ENCODE results near the gene TNPO3.
"Not testable (repeated sequence)": the region's sequence is repeated elsewhere in the genome, so short reads cannot be mapped to it uniquely, and the experiment has no call there.

The TNPO3 gene

DNA sequence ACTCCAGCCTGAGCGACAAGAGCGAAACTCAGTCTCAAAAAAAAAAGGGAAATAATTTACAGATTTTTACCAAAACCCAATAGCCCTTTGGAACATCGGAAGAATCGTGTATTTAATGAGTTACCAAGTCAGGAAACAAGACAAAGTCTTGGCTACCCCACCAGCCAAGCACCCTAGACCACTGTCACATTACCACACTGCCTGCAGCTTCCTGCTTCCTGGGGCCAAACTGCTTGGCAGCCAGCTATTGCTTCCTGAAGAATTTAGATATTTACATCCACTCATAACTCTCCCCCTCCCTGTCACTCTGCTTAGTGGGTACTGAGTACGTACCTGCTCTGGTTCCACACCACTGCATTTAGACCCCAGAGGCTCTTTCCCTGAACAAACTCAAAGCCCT, 14.1 kb upstream of the TNPO3 start:
- DNase-seq = no peak

DNA sequence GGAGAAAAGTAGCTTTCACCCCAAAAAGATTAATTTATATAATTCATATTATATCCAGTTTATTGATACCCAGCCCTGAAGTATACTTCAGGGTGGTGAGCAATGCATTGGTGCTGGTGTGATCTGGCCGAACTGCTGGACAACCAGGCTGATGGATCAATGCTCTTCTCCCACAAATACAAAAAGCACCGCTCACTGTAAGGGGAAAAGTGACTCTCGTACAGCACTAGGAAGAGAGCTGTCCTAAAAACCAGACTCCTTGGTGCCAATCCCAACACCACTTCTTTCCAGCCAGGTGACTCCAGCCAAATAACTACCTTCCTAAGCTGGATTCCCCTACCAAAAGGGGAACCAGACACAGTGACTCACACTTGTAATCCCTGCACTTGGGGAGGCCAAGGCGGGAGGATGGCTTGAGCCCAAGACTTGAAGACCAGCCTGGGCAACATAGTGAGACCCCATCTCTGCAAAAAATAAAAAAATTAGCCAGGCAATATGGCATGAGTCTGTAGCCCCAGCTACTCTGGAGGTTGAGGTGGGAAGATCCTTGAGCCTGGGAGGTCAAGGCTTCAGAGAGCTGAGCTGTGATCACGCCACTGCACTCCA, 13.1 kb upstream of the TNPO3 start:
- no peak for DNase-seq

DNA sequence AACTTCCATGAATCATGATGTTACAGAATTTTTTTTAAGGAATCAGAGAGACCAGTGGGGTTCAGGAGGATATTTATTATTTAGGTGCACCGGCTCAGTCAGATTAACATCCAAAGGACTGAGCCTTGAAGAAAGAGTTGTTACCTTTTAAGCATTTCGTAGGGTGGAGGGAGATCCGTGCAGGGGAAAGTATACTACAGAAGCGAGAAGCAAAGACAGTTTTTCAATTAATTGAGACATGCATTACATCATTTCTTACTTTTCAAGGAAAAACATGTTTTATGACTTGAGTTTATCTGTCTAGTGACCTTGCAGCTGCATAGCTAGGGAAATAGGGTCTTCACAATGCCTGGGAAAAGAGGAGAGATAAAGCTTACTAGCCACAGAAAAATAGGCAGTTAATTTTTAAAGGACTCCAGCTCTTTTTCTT, 12.2 kb upstream of the TNPO3 start:
- not testable (repeated sequence) for DNase-seq

DNA sequence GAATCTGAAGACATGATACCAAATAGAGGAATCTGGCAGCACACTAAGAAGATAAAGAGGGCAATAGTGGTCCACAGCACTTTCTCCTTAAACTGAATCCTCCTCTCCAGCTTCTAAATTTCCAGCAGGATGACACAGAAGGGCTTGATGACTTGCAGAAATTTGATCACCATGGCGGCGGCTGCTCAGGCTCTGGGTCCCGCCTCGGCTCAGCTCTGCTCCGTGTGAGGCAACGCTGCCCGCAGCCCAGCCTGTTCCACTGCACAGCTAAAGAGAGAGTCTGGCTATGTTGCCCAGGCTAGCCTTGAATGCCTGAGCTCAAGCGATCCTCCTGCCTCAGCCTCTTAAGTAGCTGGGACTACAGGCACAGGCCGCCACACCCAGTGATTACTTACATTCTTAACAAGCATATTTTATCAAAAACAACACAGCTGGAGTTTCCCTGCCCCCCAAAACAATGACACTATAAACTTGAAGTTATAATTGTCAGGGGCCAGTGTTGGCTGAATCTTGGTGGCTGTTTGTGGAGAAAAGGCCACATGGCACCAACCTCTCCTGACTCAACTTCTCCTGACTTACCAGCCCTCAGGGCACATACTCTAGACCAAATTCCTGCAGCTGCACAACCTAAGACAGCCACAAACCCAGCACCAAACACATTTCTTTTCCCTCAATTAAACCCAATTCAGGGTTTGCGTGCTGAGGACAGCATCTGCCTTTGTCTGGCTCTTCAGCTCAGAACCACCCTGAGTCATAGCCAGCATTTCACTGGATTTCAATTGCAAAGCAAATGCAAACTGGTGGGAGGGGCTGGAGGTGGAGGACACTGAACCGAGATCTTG, 11.6 kb upstream of the TNPO3 start:
- DNase-seq = peak; percentile 37 to 74

DNA sequence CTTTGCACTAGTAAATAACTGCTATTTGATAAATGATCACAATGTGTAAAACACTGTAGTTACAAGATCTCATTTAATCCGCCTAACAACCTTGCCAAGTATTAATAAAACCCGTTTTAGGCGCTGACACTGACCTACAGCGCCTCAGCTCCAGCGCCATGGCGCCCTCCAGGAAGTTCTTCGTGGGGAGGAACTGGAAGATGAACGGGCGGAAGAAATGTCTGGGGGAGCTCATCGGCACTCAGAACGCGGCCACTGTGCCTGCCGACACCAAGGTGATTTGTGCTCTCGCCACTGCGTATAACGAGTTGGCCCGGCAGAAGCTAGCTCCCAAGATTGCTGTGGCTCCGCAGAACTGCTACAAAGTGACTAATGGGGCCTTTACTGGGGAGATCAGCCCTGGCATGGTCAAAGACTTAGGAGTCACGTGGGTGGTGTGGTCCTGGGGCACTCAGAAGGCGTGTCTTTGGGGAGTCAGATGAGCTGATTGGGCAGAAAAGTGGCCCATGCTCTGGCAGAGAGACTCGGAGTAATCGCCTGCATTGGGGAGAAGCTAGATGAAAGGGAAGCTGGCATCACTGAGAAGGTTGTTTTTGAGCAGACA, 1.1 kb upstream of the TNPO3 start:
- DNase-seq = no peak

DNA sequence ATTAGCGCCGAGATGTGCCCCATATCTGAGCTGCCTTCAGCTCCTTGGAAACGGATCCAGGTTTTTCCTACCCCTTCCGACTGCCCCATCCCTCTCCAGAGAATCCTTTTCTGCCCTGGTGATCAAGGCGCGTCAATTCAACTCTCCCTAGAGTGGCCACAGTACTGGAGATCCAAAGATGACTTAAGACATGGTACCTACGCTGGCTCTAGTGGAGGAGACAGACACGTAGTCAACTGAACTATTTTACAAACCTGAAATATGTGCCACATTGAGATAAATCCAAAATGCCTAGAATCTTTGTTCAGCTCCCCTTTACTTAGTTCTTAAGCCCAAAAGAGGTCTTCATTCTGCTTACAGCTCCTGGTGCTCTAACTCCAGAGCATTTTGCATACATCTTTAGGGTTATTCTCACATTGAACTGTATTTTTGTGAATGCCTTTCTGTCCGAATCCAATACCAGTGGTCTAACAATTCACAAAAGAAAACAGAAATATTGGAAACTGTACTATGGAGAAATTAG, 444 bp upstream of the TNPO3 start:
- DNase-seq = peak in 1 of 2 donors; percentile 11

DNA sequence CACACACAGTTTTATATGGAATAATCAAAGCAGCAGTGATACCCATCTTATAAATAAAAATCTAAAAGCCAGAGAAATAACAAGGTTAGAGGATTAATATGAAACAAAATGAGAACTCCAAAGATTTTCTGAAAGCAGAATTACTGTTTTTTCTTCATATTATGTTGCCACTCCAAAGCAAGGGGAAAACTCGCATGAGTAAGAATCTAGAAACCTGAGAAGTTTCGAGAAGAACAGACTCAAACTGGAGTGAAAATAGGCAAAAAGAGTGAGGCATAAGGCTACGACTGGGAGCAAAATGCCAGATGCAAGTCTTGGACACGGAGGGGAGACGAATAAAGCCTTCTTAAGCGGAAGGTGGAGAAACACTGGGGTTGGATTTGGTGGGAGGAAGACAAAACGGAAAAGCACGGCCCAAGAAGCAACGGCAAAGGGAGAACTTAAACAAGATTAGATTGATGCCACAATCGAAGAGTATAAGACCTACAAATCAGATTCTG, 923 bp downstream of the TNPO3 start:
- no peak for DNase-seq

DNA sequence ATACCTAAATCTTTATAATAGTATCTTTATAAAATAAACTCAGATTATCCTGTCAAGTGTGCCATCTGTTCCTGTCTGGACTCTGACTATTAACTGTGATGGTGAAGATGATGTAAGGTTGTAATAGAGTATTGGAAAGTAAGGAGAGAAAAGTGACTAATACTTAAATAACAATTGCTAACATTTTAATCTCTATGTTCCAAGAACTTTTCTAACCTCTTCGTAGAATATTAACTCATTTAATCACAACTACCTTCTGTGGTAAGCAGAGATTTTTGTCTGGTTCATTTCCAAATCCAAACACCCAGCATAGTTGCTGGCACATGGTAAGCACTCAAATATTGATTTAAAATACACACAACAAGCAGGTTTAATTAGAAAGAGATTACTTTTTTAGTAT, 2.5 kb downstream of the TNPO3 start:
- no peak for DNase-seq

DNA sequence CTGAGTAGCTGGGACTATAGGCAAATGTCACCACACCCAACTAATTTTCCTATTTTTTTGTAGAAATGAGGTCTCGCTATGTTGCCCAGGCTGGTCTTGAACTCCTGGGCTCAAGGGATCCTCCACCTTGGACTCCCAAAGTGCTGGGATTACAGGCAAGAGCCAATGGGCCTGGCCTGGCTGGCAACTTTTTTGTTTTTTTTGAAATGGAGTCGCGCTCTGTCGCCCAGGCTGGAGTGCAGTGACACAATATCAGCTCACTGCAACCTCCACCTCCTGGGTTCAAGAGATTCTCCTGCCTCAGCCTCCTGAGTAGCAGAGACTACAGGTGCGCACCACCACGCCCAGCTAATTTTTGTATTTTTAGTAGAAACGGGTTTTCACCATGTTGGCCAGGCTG, 3.5 kb downstream of the TNPO3 start:
- DNase-seq = not testable (repeated sequence)

DNA sequence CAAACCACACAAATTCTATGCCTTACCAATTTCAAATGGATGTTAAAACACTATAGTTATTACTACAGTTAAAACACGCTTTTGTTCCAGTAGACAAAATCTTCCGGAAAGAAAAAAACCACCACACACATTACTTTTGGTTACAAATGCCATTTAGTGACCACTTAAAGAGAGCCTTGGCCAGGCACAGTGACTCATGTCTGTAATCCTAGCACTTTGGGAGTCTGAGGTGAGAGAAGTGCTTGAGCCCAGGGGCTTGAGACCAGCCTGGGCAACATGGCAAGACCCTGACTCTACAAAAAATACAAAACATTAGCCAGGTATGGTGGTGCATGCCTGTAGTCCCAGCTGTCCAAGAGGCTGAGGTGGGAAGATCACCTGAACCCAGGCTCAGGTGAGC, 7.2 kb downstream of the TNPO3 start:
- DNase-seq = no peak

DNA sequence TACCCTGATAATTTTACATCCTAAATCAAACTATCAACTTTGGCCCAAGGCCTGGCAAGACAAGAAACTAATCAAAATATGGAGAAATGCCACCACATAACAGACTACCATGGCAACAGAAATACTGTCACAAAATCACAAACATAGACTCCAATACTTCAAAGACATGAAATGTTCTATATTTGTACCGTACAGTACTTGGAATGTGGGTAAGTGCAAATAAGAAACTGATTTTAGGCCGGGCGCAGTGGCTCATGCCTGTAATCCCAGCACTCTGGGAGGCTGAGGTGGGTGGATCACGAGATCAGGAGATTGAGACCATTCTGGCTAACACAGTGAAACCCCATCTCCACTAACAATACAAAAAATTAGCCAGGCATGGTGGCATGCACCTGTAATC, 9.2 kb downstream of the TNPO3 start:
- no peak for DNase-seq

DNA sequence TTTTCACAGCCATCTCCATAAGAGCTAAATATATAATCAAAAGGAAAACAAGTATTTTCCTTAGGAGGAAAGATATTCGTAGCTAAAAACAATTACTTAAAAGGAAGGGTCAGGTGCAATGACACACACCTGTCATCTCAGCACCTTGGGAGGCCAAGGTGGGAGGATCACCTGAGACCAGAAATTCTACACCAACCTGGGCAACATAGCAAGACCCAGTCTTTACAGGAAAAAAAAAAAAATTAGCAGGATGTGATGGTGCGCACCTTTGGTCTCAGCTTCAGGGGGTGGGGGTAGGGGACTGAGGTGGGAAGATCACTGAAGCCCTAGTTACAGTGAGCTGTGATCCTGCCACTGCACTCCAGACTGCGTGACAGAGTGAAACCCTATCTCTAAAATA, 11.9 kb downstream of the TNPO3 start:
- DNase-seq = no peak

DNA sequence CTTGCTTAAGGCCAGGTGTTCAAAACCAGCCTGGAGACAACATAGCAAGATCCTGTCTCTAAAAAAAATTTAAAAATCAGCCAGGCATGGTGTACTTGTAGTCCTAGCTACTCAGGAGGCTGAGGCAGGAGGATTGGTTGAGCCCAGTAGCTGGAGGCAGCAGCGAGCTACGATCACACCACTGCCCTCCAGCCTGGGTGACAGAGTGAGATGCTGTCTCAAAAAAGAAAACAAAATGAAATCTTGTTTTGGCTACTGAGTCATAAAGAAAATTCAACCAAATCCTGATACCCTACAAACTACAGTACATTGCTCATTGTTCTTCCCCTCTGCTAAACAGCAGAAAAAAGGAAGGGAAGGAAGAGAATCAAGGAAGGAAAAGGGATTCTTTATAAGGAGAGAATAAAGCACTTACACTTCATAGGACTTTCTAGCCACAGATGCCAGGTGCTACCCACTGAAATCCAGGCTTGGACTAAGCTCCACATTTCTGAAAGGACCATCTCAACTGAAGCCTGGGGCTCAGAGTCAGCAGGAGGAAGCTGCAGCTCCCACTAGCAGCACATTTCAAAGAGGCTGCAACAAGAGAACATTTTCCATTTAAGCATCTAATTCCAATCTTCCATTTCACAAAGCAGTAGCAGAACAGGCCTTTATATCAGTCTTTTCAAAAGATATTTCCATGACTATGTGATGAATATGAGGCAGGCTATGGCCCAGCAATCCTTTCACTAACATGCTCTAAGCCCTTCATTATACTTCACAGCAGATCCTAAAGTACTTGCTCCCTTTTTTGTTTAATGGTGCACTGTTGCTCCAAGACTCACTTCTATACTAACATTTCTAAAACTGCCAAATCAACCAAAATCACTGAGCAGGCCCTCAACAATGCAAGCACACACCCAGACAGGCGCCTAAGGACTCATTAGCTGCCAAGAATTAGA, 13.5 kb downstream of the TNPO3 start:
- no peak for DNase-seq

DNA sequence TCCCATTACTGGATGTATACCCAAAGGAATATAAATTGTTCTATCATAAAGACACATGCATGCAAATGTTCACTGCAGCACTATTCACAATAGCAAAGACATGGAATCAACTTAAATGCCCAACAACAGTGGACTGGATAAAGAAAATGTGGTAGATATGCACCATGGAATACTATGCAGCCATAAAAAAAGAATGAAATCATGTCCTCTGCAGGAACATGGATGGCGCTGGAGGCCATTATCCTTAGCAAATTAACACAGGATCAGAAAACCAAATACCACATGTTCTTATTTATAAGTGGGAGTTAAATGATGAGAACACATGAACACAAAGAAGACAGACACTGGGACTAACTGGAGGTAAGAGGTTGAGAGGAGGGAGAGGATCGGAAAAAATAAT, 16.4 kb downstream of the TNPO3 start:
- DNase-seq = not testable (repeated sequence)

DNA sequence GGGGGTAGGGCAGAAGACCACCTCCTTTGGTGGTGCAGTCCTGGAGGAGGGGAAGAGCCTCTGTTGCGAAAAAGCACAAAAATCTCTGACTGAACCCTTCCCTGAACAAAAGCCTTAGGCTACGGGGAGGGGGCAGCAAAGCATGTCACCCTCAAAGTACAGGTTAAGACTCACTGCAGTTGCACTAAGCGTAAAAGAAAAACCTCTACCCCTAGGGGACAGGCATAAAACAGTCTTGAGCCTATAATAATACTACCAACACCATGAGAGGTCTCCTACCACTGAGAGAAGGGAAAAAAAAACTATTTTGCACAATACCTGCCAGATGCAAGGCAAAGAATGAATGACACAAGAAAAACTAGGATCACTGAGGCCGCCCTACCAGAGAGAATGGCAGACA, 17.3 kb downstream of the TNPO3 start:
- no peak for DNase-seq

DNA sequence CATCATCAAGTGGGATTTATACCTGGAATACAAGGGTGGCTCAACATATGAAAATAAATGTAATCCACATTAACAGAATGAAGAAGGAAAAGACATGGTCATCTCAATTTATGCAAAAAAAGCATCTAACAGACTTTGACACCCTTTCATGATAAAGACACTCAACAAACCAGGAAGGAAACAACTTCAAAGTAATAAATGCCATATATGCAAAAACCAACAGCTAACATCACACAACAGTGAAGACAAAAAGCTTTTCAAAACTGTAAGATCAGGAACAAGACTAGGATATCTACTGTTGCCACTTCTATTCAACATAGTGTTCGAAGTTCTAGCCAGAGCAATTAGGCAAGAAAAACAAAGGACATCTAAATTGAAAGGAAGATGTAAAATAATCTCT, 22.9 kb downstream of the TNPO3 start:
- DNase-seq = no peak

DNA sequence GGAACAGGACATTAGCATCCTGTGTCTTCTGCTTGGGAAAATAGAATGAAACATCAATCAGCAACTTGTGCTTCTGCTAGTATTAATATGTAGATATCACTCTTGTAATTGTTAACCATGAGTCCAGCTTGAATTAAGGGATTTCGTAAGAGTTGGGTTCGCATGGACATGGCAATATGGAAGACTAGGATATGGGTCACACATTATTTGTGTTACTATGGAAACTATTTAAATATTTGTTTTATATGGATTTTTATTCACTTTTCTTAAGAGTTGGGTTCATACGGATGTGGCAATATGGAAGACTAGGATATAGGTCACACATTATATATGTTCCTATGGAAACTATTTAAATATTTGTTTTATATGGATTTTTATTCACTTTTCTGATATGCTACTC, 24.5 kb downstream of the TNPO3 start:
- no peak for DNase-seq

DNA sequence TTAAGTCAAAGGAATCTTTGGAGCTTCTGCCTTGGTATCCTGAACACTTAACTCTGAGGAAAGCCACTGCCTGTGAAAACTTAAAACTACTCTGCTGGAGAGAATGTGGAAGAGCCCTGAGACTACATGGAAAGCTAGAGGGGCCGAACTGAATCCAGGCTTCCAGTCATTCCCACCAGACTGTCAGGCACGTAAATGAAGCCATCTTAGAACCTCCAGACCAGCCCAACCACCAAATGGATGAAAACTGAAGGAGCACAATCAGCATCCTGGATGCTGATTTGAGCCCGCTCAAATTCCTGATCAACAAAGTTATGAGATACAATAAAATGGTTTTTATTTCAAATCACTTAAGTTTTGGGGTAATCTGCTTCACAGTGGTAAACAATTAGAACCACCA, 30.8 kb downstream of the TNPO3 start:
- DNase-seq = no peak

DNA sequence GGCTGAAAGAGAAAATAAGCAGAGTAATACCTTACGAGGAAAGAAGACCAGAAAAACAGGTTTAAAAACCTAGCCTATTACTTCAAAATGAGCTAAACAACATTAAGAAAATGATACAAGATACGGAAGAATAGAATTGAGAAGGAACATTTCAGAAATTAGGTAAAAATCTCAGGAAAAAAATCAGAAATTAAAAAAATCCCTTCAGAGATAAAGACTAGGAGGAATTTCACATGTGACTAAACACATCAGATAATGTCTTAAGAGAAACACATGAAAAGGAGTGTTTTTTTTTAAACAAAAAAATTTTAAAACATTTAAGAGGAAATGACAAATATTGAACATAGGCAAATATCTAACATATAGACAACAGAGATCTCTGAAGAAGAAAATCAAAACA, 33.3 kb downstream of the TNPO3 start:
- no peak for DNase-seq

DNA sequence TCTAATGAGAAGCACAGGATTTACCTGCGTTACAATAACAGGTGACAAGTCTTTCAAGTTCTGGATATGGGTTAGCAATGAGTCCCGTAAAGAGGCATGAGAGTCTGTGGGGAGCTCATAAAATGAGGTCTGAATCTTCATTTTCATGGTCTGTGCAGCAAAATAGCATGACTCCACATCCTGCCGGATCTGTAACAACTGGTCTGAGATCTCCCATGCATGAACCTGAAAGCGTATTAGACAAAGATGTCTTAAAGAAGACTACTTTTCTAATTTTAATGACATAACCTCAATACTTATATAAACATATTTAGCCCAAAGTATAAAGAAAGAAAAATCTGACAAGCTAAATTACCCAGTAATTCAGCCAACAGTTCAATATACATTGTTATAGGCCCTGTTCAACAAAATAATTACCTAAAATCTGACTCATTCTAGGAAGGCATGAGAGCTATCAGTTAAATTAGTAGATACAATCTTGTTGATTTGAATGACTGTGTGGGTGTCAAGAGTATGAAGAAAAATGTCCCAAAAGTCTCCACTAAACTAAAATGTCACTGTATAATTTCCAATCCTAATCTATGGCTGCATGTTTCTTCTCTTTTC, 36.9 kb downstream of the TNPO3 start:
- DNase-seq = no peak

DNA sequence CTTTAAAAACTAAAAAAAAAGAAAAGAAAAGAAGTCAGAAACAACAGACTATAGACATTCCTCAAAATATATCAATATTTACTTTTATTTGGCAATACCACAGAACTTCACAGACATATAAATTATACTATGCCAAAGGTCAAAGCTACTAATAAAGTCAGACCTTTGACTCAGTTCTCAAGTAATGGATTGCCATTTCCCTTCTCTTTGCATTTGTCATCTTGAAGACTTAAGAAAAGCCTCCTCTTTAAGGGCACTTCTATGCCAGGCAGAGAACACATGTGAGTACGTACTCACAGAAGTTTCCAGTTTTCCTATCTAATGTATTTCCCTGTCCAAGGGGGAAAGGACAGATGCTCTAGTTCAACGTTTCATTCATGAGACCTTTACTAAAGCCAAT, 37.6 kb downstream of the TNPO3 start:
- DNase-seq = no peak

DNA sequence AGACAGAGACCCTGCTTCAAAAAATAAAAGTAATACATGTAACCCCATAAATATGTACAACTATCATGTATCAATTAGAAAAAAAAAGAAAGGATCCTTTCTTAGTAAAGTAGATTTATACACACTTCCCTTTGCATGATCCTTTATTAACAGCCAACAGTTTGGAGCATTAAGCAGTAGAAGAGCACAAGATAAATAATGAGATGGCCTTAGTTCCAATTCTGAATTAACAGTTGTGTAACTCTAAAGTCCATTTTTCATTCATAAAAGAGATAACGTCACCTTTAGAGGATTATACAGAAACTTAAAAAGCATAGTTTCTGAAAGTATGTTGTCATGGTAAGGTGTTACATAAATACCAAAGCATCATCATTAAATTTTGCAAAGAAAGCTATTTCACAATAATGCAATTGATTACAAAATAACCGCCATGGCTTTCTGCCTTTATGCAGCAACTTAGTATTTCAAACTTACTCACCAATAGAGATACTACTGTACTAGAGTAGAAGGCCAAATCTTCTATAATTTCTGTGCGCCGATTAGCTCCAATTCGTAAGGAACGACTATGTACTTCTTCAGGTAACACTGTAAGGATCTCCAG, 40.3 kb downstream of the TNPO3 start:
- DNase-seq = peak; percentile 66 to 98

Data from inflammatory macrophage (primary cell).